H1 (cell line): ENCODE data around the gene THPO.

ENCODE experiments used
- ATF3 ChIP-seq: IDR thresholded peaks from 2 replicates; pipeline ENCODE4 v1.6.1; 2011; ENCODE audit warnings: low read depth, mild to moderate bottlenecking, low read length; ENCODE audit not compliant: insufficient read depth
- BACH1 ChIP-seq: IDR thresholded peaks from 2 replicates; pipeline ENCODE4 v1.6.1; 2012; ENCODE audit warnings: low read length, improper control_type of control experiment
- CTCF ChIP-seq, 3 experiments: IDR thresholded peaks; 1 replicate in 2 of 3; 2 replicates in 1 of 3; pipeline versions ENCODE4 v1.5.1 to v1.6.1; 2011; ENCODE audit warnings: low read length in 3 of 3, mild to moderate bottlenecking in 3 of 3, inconsistent platforms in 2 of 3, low read depth in 1 of 3, moderate library complexity in 1 of 3; ENCODE audit not compliant: insufficient read depth in 1 of 3; ENCODE audit errors: control extremely low read depth in 1 of 3
- E2F6 ChIP-seq: IDR thresholded peaks from 2 replicates; pipeline ENCODE4 v1.6.1; 2012; ENCODE audit warnings: inconsistent platforms
- EZH2 ChIP-seq: fragments of 200-600 bp; sonication (generic); IDR thresholded peaks from 2 replicates; pipeline ENCODE4 v1.7.1; 2012; ENCODE audit warnings: low read depth, mild to moderate bottlenecking, moderate library complexity, low read length, inconsistent platforms; ENCODE audit not compliant: severe bottlenecking
- JUND ChIP-seq: IDR thresholded peaks from 2 replicates; pipeline ENCODE4 v1.6.1; 2011; ENCODE audit warnings: mild to moderate bottlenecking, improper control_type of control experiment, low read length
- MAFK ChIP-seq: IDR thresholded peaks from 2 replicates; pipeline ENCODE4 v1.6.1; 2012; ENCODE audit warnings: low read depth, mild to moderate bottlenecking, improper control_type of control experiment, low read length
- POLR2A ChIP-seq, 2 experiments: IDR thresholded peaks; 1 replicate in 1 of 2; 2 replicates in 1 of 2; pipeline ENCODE4 v1.6.1; 2011; ENCODE audit warnings: low read depth in 2 of 2, low read length in 2 of 2, mild to moderate bottlenecking in 2 of 2; ENCODE audit errors: control extremely low read depth in 1 of 2
- POLR2AphosphoS5 ChIP-seq: IDR thresholded peaks from 2 replicates; pipeline ENCODE4 v1.6.1; 2011; ENCODE audit warnings: low read depth, low read length
- RAD21 ChIP-seq, 2 experiments: IDR thresholded peaks in 1 of 2; conservative IDR thresholded peaks in 1 of 2; 2 replicates each; pipeline ENCODE4 v1.6.1; 2011; ENCODE audit warnings: low read depth in 2 of 2, low read length in 2 of 2, improper control_type of control experiment in 1 of 2, inconsistent platforms in 1 of 2, mild to moderate bottlenecking in 1 of 2, moderate library complexity in 1 of 2
- RFX5 ChIP-seq: IDR thresholded peaks from 2 replicates; pipeline ENCODE4 v1.6.1; 2011; ENCODE audit warnings: low read depth, low read length, improper control_type of control experiment, borderline replicate concordance
- TBP ChIP-seq: IDR thresholded peaks from 2 replicates; pipeline ENCODE4 v1.6.1; 2011; ENCODE audit warnings: low read depth, low read length, improper control_type of control experiment

- TF ChIP-seq CTCF (IDR thresholded peaks at IDR 0.05; ENCODE audit: control extremely low read depth in 1 of 3, insufficient read depth in 1 of 3, low read depth in 1 of 3, low read length in 3 of 3) (no peak), POLR2AphosphoS5 (no peak), BACH1 (no peak), RAD21 (IDR thresholded peaks at IDR 0.05 in 1 of 2, conservative IDR thresholded peaks at IDR 0.05 in 1 of 2; ENCODE audit: low read depth in 2 of 2, low read length in 2 of 2) (no peak), EZH2 (no peak), JUND (no peak), RFX5 (no peak), POLR2A (IDR thresholded peaks at IDR 0.05; ENCODE audit: control extremely low read depth in 1 of 2, low read depth in 2 of 2, low read length in 2 of 2) (no peak), ATF3 (no peak), MAFK (no peak), E2F6 (no peak), TBP (no peak)
Observed at GRCh38 chr3:184380185-184380626, 2.2 kb upstream of the THPO start.
